ENCODE measurements around the gene C5orf47. TPM values are rescaled to one million over a fixed set of nuclear protein-coding genes. Genes with fewer than 3 reads are reported as not detected.
A peak's percentile ranks its signal among the peaks of the same experiment; 100 is the strongest.

C5orf47 gene
- total and polyA plus RNA-seq, 8 donors = 0.04 to 0.09 (median 0.07) TPM; not detected in 4

GRCh38 chr5:174044466-174045254 lies 55.7 kb downstream of the C5orf47 start:
- no peak overlapping the region for H3K4me3 ChIP-seq
- ATAC-seq = no peak
- intact Hi-C loops (cut with DNase I) = loop anchor here in 2 of 3 donors (5.0 kb wide), 1 partner anchor 268 kb away; no protein-coding TSS in a partner anchor
- no peak for DNase-seq
- H3K27me3 ChIP-seq = peaks cover 0 to 6% (median 0%) of the 10 kb centered on the region in 4 donors
- TF ChIP-seq CTCF (IDR thresholded peaks at IDR 0.05) = no peak
- no peaks in the 10 kb centered on the region for H3K9me3 ChIP-seq
- H3K27ac ChIP-seq = no peak overlapping the region
- no peaks in the 10 kb centered on the region for H3K4me1 ChIP-seq
- no peaks in the 10 kb centered on the region for H3K36me3 ChIP-seq
- FAIRE-seq = no peak
- WGBS, 2 donors = 33 to 42% methylated on average over 6 of the region's 6 CpGs

GRCh38 chr5:174045470-174046025 lies 56.6 kb downstream of the C5orf47 start, which contains the start of gene NSG2:
Gene NSG2 (plus strand): TSS chr5:174045706. CDS start chr5:174046756, 1,050 bp downstream.
- Histone ChIP-seq H3K4me1 (no peaks in the 10 kb centered on the region), H3K9me3 (no peaks in the 10 kb centered on the region), H3K27ac (no peak within 1 kb of the TSS), H3K36me3 (no peaks in the 10 kb centered on the region), H3K27me3 (peaks cover 0 to 6% (median 0%) of the 10 kb centered on the region in 4 donors), H3K4me3 (no peak within 1 kb of the TSS)
- TF ChIP-seq CTCF (IDR thresholded peaks at IDR 0.05) = peak; percentile 30 to 65 (median 53)
- 2% methylated on average over 17 of the region's 17 CpGs for WGBS, 2 donors
- ATAC-seq (peak; percentile 100), DNase-seq (peak; percentile 83 to 96 (median 88)), FAIRE-seq (no peak)
- intact Hi-C loops (cut with DNase I) = loop anchor here in 2 of 3 donors (5.0 kb wide), 1 partner anchor 267 kb away; no protein-coding TSS in a partner anchor

GRCh38 chr5:174046558-174046957 lies 57.6 kb downstream of the C5orf47 start:
- intact Hi-C loops (cut with DNase I) = loop anchor here in 2 of 3 donors (5.0 kb wide), 1 partner anchor 266 kb away; no protein-coding TSS in a partner anchor
- Histone ChIP-seq H3K27ac (no peak overlapping the region), H3K9me3 (no peaks in the 10 kb centered on the region)

GRCh38 chr5:174047472-174048099 lies 58.6 kb downstream of the C5orf47 start:
- Histone ChIP-seq H3K9me3 (no peaks in the 10 kb centered on the region), H3K4me3 (no peak overlapping the region), H3K4me1 (no peaks in the 10 kb centered on the region), H3K27me3 (no peaks in the 10 kb centered on the region), H3K36me3 (no peaks in the 10 kb centered on the region), H3K27ac (no peak overlapping the region)
- no peak for TF ChIP-seq CTCF (IDR thresholded peaks at IDR 0.05)
- DNase-seq (no peak), ATAC-seq (no peak), FAIRE-seq (no peak)
- intact Hi-C loops (cut with DNase I) = loop anchor here in 2 of 3 donors (5.0 kb wide), 1 partner anchor 265 kb away; no protein-coding TSS in a partner anchor
- 67 to 71% methylated on average over 4 of the region's 4 CpGs for WGBS, 2 donors

More at GRCh38 chr5:174046558-174046957, 57.6 kb downstream of the C5orf47 start:
- TF ChIP-seq CTCF (IDR thresholded peaks at IDR 0.05) = no peak
- H3K36me3 ChIP-seq = no peaks in the 10 kb centered on the region
- no peak for FAIRE-seq
- WGBS, 2 donors = 53 to 81% methylated on average over 5 of the region's 5 CpGs
- H3K4me1 ChIP-seq = no peaks in the 10 kb centered on the region
- peaks cover 0 to 5% (median 0%) of the 10 kb centered on the region in 4 donors for H3K27me3 ChIP-seq
- ATAC-seq = no peak
- no peak for DNase-seq
- no peak overlapping the region for H3K4me3 ChIP-seq

Data from pancreas (tissue), 10 donors.